ENCODE data around the gene STYXL2. TPM values are rescaled to one million over a fixed set of nuclear protein-coding genes. Genes with fewer than 3 reads are reported as not detected.
A peak's percentile ranks its signal among the peaks of the same experiment; 100 is the strongest.

STYXL2 gene
- total and polyA plus RNA-seq, 2 experiments from 2014 or later, result 0.17 to 0.40 TPM

DNA sequence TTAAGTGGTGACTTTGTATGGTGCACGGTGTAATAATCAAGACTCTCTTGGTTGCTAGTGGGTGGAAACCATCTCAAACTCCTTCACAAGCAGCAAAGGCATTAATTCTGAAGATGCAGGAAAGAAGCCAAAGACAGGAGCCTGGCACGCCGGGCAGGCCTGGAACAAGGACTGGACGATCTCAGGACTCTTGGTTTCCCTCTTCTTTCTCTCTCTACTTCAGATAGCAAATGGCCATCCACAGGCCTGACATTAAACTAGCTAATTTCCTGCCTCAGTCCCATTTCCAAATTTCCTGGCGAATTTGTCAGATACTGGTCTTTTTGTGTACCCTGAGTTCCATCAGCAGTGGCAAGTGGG, 28.2 kb downstream of the STYXL2 start (continued):
- TF ChIP-seq REST (IDR thresholded peaks at IDR 0.05; ENCODE audit: unreplicated experiment) (no peak), NANOG (IDR thresholded peaks at IDR 0.05; ENCODE audit: borderline replicate concordance) (no peak), CREB1 (CRISPR knock-in tag; IDR thresholded peaks at IDR 0.05; ENCODE audit: low read depth) (no peak), STAT1 (IDR thresholded peaks at IDR 0.05; ENCODE audit: unreplicated experiment) (no peak), JUNB (IDR thresholded peaks at IDR 0.05; ENCODE audit: unreplicated experiment) (no peak), EZH2 (IDR thresholded peaks at IDR 0.05; ENCODE audit: low read depth, unreplicated experiment) (no peak), ZNF331 (CRISPR knock-in tag; IDR thresholded peaks at IDR 0.05; ENCODE audit: low read depth) (no peak), CTCF (conservative IDR thresholded peaks at IDR 0.05; ENCODE audit: low read depth in 2 of 2) (no peak), ZNF114 (CRISPR knock-in tag; IDR thresholded peaks at IDR 0.05) (no peak)
- TF ChIP-seq, protein P1, sequence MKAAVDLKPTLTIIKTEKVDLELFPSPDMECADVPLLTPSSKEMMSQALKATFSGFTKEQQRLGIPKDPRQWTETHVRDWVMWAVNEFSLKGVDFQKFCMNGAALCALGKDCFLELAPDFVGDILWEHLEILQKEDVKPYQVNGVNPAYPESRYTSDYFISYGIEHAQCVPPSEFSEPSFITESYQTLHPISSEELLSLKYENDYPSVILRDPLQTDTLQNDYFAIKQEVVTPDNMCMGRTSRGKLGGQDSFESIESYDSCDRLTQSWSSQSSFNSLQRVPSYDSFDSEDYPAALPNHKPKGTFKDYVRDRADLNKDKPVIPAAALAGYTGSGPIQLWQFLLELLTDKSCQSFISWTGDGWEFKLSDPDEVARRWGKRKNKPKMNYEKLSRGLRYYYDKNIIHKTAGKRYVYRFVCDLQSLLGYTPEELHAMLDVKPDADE (IDR thresholded peaks at IDR 0.05), result no peak

- Mint-ChIP-seq H3K27me3 (ENCODE audit: insufficient read depth, low read depth, poor library complexity) (peaks cover 13% of the 10 kb centered on the region), H3K4me1 (peaks cover 33% of the 10 kb centered on the region), H3K36me3 (ENCODE audit: low read depth) (no peaks in the 10 kb centered on the region; the same call in 2 of the 3 replicates), H3K4me3 (no peak overlapping the region), H3K27ac (no peak overlapping the region), H3K9me3 (no peaks in the 10 kb centered on the region)
- Histone ChIP-seq H3K79me2 (replicated peaks; ENCODE audit: insufficient read depth) (no peaks in the 10 kb centered on the region), H3K4me3 (no peak overlapping the region), H4K20me1 (replicated peaks; ENCODE audit: insufficient read depth) (no peaks in the 10 kb centered on the region), H3K27ac (ENCODE audit: low read depth) (no peak overlapping the region), H2AFZ (peak overlapping the region; percentile 11; the same call in 1 of the 2 replicates), H3K4me2 (peak overlapping the region; percentile 79), H3K36me3 (ENCODE audit: insufficient read depth) (no peaks in the 10 kb centered on the region), H3K27me3 (ENCODE audit: insufficient read depth) (no peaks in the 10 kb centered on the region), H3F3A (replicated peaks; ENCODE audit: low read depth) (peaks cover 10% of the 10 kb centered on the region), H3K4me1 (ENCODE audit: insufficient read depth) (peaks cover 27% of the 10 kb centered on the region), H3K9me2 (ENCODE audit: insufficient read depth) (no peaks in the 10 kb centered on the region)
- peak; percentile 33 for ATAC-seq
- DNase-seq (ENCODE audit: low spot score), result peak; percentile 46
- TF ChIP-seq ZNF114 (CRISPR knock-in tag; IDR thresholded peaks at IDR 0.05) (no peak), NANOG (IDR thresholded peaks at IDR 0.05; ENCODE audit: borderline replicate concordance) (no peak), CTCF (conservative IDR thresholded peaks at IDR 0.05; ENCODE audit: low read depth in 2 of 2) (no peak), EZH2 (IDR thresholded peaks at IDR 0.05; ENCODE audit: low read depth, unreplicated experiment) (no peak), ZNF331 (CRISPR knock-in tag; IDR thresholded peaks at IDR 0.05; ENCODE audit: low read depth) (no peak), EZH2phosphoT487 (IDR thresholded peaks at IDR 0.05; ENCODE audit: unreplicated experiment) (no peak)
These were observed 28.7 kb downstream of the STYXL2 start for GRCh38 chr1:167122568-167122967.
